Panc1 (cell line): Measurements from ENCODE around the gene ACYP2. TPM values are rescaled to one million over a fixed set of nuclear protein-coding genes. Genes with fewer than 3 reads are reported as not detected.
"Not testable (repeated sequence)": the region's sequence is repeated elsewhere in the genome, so short reads cannot be mapped to it uniquely, and the experiment has no call there.

Experiments used
- ATAC-seq: fragments of 200-7000 bp; cut with Tn5 transposase; 2 replicates; pipeline ENCODE4 v1.9.1; 2020; ENCODE audit warnings: mild to moderate bottlenecking, moderate library complexity
- BruUV-seq: library from RNA; stranded (reverse); fragments of 400-500 nt; replicated peaks from 2 replicates; lab custom pipeline; 2021; lab: Mats Ljungman, UMichigan
- CTCF ChIA-PET: fragments of 300-600 bp; sonication (Branson Sonifier 250); formaldehyde crosslinking; loops from one replicate; lab custom pipeline; 2022; ENCODE audit warnings: antibody characterized with exemption; lab: Charles Lee
- POLR2A ChIA-PET: fragments of 300-600 bp; sonication (Branson Sonifier 250); formaldehyde crosslinking; loops from one replicate; lab custom pipeline; 2022; ENCODE audit warnings: antibody characterized with exemption; lab: Charles Lee
- DNase-seq: peaks from one replicate; pipeline ENCODE4 v3.0.0-alpha.2; 2010; ENCODE audit warnings: low read depth, low spot score
- H3K27ac ChIP-seq: 2 replicates; pipeline ENCODE4 v1.5.1; 2011; ENCODE audit warnings: mild to moderate bottlenecking, low read length, inconsistent platforms
- H3K27me3 ChIP-seq: fragments of 200-500 bp; sonication (Bioruptor generic); 2 replicates; pipeline ENCODE4 v1.6.0; 2014; ENCODE audit warnings: low read length, inconsistent platforms; ENCODE audit not compliant: control insufficient read depth, insufficient read depth
- H3K36me3 ChIP-seq: fragments of 200-500 bp; sonication (Bioruptor generic); 2 replicates; pipeline ENCODE4 v1.5.1; 2014; ENCODE audit warnings: inconsistent platforms, mild to moderate bottlenecking, low read length, moderate library complexity; ENCODE audit not compliant: control insufficient read depth, insufficient read depth
- H3K4me1 ChIP-seq: 2 replicates; pipeline ENCODE4 v1.5.1; 2011; ENCODE audit warnings: inconsistent platforms, mild to moderate bottlenecking, low read length, moderate library complexity; ENCODE audit not compliant: control insufficient read depth, insufficient read depth
- H3K4me3 ChIP-seq, 2 experiments: 2 replicates each; pipeline ENCODE4 v1.5.1; 2011 to 2012; ENCODE audit warnings: low read depth in 2 of 2, low read length in 2 of 2, mild to moderate bottlenecking in 2 of 2, inconsistent platforms in 1 of 2, moderate library complexity in 1 of 2
- H3K9me3 ChIP-seq: fragments of 200-500 bp; sonication (Bioruptor generic); 2 replicates; pipeline ENCODE4 v1.5.1; 2014; ENCODE audit warnings: low read depth, mild to moderate bottlenecking, inconsistent platforms, low read length, moderate library complexity; ENCODE audit not compliant: control insufficient read depth, insufficient read depth
- POLR2AphosphoS5 ChIP-seq: IDR thresholded peaks from 2 replicates; pipeline ENCODE4 v1.6.1; 2012; ENCODE audit warnings: mild to moderate bottlenecking, low read depth, low read length, moderate library complexity
- SIN3A ChIP-seq: IDR thresholded peaks from 2 replicates; pipeline ENCODE4 v1.6.1; 2012; ENCODE audit warnings: low read depth, mild to moderate bottlenecking, low read length, moderate library complexity, borderline replicate concordance; ENCODE audit not compliant: insufficient read depth
- TCF7L2 ChIP-seq: IDR thresholded peaks from 2 replicates; pipeline ENCODE4 v1.6.1; 2011; ENCODE audit warnings: mild to moderate bottlenecking, low read depth, low read length, inconsistent platforms
- in situ Hi-C: cut with HindIII; loops from 2 replicates; pipeline ENCODE4 v1.10.0; 2016; ENCODE audit warnings: low sequenced_read_pairs, low pct_unique_long_range_greater_than_20kb
- intact Hi-C: fragments of 100-400 bp; cut with micrococcal nuclease; formaldehyde crosslinking; loops from one replicate; pipeline ENCODE4 v1.10.0; 2022; ENCODE audit not compliant: unreplicated experiment
- total RNA-seq: library from RNA; stranded (reverse); gene quantifications from one replicate; pipeline ENCODE4 v1.2.1, GENCODE V29; 2021; ENCODE audit not compliant: unreplicated experiment
- TF ChIP-seq, protein P1 (sequence below): fragments of 450-650 bp; IDR thresholded peaks from 2 replicates; pipeline ENCODE4 v1.5.1; 2017; ENCODE audit warnings: mild to moderate bottlenecking
- TF ChIP-seq, protein P2 (sequence below), 2 experiments: IDR thresholded peaks; 2 replicates each; pipeline ENCODE4 v1.6.1; 2011 to 2012; ENCODE audit warnings: low read depth in 2 of 2, control low read depth in 1 of 2, low read length in 1 of 2, mild to moderate bottlenecking in 1 of 2, moderate library complexity in 1 of 2; ENCODE audit not compliant: insufficient read depth in 1 of 2

ACYP2 gene
- total RNA-seq, 1 experiment from 2014 or later: 11.5 TPM

DNA sequence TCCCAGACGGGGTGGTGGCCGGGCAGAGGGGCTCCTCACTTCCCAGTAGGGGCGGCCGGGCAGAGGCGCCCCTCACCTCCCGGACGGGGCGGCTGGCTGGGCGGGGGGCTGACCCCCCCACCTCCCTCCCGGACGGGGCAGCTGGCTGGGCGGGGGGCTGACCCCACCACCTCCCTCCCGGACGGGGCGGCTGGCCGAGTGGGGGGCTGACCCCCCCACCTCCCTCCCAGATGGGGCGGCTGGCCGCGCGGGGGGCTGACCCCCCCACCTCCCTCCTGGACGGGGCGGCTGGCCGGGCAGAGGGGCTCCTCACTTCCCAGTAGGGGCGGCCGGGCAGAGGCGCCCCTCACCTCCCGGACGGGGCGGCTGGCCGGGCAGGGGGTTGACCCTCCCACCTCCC, 20.0 kb upstream of the ACYP2 start:
- CTCF ChIA-PET, H3K9me3 ChIP-seq, H3K4me1 ChIP-seq, H3K27me3 ChIP-seq, ATAC-seq, H3K27ac ChIP-seq, DNase-seq, in situ Hi-C loops, H3K4me3 ChIP-seq, BruUV-seq, H3K36me3 ChIP-seq, intact Hi-C loops, POLR2A ChIA-PET: not testable (repeated sequence)

GRCh38 chr2:54096141-54096540, 19.3 kb upstream of the ACYP2 start:
- POLR2A ChIA-PET, H3K36me3 ChIP-seq, H3K9me3 ChIP-seq, CTCF ChIA-PET, intact Hi-C loops, H3K4me3 ChIP-seq, H3K27me3 ChIP-seq, BruUV-seq, H3K27ac ChIP-seq, DNase-seq, in situ Hi-C loops, H3K4me1 ChIP-seq, ATAC-seq: not testable (repeated sequence)

DNA sequence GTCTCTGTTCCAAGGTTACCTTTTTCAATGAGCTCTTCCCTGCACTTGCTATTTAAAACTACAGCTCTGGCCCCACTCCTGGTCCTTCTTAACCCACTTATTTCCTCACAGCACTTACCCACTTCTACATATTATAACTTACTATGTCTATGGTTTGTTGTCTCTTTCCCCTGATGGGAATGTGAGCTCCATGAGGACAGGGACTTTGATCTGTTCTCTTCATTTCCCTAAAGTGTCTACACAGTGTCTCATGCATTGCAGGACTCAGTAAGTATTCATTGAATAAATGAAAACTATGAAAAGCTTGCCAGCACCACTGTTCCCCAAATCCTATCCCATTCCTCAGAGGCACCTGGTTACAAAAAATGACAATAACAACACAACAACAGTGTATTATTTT, 18.3 kb upstream of the ACYP2 start:
- no peak for TF ChIP-seq POLR2AphosphoS5
- TF ChIP-seq, protein P1, sequence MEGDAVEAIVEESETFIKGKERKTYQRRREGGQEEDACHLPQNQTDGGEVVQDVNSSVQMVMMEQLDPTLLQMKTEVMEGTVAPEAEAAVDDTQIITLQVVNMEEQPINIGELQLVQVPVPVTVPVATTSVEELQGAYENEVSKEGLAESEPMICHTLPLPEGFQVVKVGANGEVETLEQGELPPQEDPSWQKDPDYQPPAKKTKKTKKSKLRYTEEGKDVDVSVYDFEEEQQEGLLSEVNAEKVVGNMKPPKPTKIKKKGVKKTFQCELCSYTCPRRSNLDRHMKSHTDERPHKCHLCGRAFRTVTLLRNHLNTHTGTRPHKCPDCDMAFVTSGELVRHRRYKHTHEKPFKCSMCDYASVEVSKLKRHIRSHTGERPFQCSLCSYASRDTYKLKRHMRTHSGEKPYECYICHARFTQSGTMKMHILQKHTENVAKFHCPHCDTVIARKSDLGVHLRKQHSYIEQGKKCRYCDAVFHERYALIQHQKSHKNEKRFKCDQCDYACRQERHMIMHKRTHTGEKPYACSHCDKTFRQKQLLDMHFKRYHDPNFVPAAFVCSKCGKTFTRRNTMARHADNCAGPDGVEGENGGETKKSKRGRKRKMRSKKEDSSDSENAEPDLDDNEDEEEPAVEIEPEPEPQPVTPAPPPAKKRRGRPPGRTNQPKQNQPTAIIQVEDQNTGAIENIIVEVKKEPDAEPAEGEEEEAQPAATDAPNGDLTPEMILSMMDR: no peak
- TF ChIP-seq SIN3A: no peak
- TF ChIP-seq, protein P2, sequence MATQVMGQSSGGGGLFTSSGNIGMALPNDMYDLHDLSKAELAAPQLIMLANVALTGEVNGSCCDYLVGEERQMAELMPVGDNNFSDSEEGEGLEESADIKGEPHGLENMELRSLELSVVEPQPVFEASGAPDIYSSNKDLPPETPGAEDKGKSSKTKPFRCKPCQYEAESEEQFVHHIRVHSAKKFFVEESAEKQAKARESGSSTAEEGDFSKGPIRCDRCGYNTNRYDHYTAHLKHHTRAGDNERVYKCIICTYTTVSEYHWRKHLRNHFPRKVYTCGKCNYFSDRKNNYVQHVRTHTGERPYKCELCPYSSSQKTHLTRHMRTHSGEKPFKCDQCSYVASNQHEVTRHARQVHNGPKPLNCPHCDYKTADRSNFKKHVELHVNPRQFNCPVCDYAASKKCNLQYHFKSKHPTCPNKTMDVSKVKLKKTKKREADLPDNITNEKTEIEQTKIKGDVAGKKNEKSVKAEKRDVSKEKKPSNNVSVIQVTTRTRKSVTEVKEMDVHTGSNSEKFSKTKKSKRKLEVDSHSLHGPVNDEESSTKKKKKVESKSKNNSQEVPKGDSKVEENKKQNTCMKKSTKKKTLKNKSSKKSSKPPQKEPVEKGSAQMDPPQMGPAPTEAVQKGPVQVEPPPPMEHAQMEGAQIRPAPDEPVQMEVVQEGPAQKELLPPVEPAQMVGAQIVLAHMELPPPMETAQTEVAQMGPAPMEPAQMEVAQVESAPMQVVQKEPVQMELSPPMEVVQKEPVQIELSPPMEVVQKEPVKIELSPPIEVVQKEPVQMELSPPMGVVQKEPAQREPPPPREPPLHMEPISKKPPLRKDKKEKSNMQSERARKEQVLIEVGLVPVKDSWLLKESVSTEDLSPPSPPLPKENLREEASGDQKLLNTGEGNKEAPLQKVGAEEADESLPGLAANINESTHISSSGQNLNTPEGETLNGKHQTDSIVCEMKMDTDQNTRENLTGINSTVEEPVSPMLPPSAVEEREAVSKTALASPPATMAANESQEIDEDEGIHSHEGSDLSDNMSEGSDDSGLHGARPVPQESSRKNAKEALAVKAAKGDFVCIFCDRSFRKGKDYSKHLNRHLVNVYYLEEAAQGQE (IDR thresholded peaks at IDR 0.05; ENCODE audit: insufficient read depth in 1 of 2, low read depth in 2 of 2, low read length in 1 of 2): no peak
- no peak for TF ChIP-seq TCF7L2
- Histone ChIP-seq H3K9me3 (no peaks in the 10 kb centered on the region), H3K27me3 (no peaks in the 10 kb centered on the region), H3K27ac (no peak overlapping the region), H3K4me1 (no peaks in the 10 kb centered on the region), H3K36me3 (no peaks in the 10 kb centered on the region), H3K4me3 (no peak overlapping the region)
- intact Hi-C loops: no loop called here
- DNase-seq (no peak), ATAC-seq (no peak)
- POLR2A ChIA-PET: no interaction called here
- no TSS peak for BruUV-seq
- CTCF ChIA-PET: no interaction called here
- in situ Hi-C loops: no loop called here
